CD14-positive monocyte (primary cell): ENCODE measurements around the gene MYH9. TPM values are rescaled to one million over a fixed set of nuclear protein-coding genes. Genes with fewer than 3 reads are reported as not detected.

Source experiments
- DNase-seq, 3 donors: peaks; one replicate each; pipeline ENCODE4 v3.0.0-alpha.2; 2011 to 2022
- H2AFZ ChIP-seq: 2 replicates; pipeline ENCODE4 v1.6.0; 2012; ENCODE audit warnings: mild to moderate bottlenecking, low read depth, low read length, inconsistent platforms; ENCODE audit not compliant: insufficient read depth, poor library complexity, severe bottlenecking
- H3K27ac ChIP-seq, 2 donors: 1 replicate in 1 of 2; 2 replicates in 1 of 2; pipeline ENCODE4 v1.5.1; 2012 to 2013; ENCODE audit warnings: low read length in 2 of 2, control low read depth in 1 of 2, inconsistent platforms in 1 of 2, low read depth in 1 of 2, mild to moderate bottlenecking in 1 of 2
- H3K27me3 ChIP-seq, 2 donors: one replicate each; pipeline versions ENCODE4 v1.6.0 to v1.6.1; 2011 to 2013; ENCODE audit warnings: low read length in 2 of 2; ENCODE audit not compliant: control insufficient read depth in 2 of 2, insufficient read depth in 2 of 2
- H3K36me3 ChIP-seq, 2 donors: replicated peaks in 1 of 2; 1 replicate in 1 of 2; 2 replicates in 1 of 2; pipeline versions ENCODE4 v1.5.1 to v1.6.1; 2012 to 2013; ENCODE audit warnings: low read length in 2 of 2, control low read depth in 1 of 2, inconsistent platforms in 1 of 2, mild to moderate bottlenecking in 1 of 2; ENCODE audit not compliant: insufficient read depth in 2 of 2, control insufficient read depth in 1 of 2
- H3K4me1 ChIP-seq, 2 donors: 1 replicate in 1 of 2; 2 replicates in 1 of 2; pipeline versions ENCODE4 v1.5.1 to v1.6.1; 2012 to 2013; ENCODE audit warnings: low read length in 2 of 2, control low read depth in 1 of 2, inconsistent platforms in 1 of 2, mild to moderate bottlenecking in 1 of 2, moderate library complexity in 1 of 2; ENCODE audit not compliant: insufficient read depth in 2 of 2, control insufficient read depth in 1 of 2
- H3K4me2 ChIP-seq: replicated peaks from 2 replicates; pipeline ENCODE3; 2012; ENCODE audit warnings: low read length, moderate library complexity, mild to moderate bottlenecking; ENCODE audit not compliant: poor library complexity, severe bottlenecking; ENCODE audit errors: extremely low read depth
- H3K4me3 ChIP-seq, 3 experiments: fragments of 200-600 bp in 1 of 3; sonication (generic) in 1 of 3; replicated peaks in 1 of 3; 1 replicate in 2 of 3; 2 replicates in 1 of 3; pipeline ENCODE4 v1.5.1; 2011 to 2013; ENCODE audit warnings: low read length in 3 of 3, mild to moderate bottlenecking in 3 of 3, control low read depth in 2 of 3, low read depth in 2 of 3, inconsistent platforms in 1 of 3, moderate library complexity in 1 of 3
- H3K79me2 ChIP-seq: 2 replicates; pipeline ENCODE4 v1.6.0; 2012; ENCODE audit warnings: mild to moderate bottlenecking, control low read depth, inconsistent platforms, low read length, moderate library complexity; ENCODE audit not compliant: insufficient read depth
- H3K9ac ChIP-seq: 2 replicates; pipeline ENCODE4 v1.6.0; 2017; ENCODE audit warnings: low read length, mild to moderate bottlenecking; ENCODE audit not compliant: insufficient read depth, poor library complexity, severe bottlenecking
- H3K9me3 ChIP-seq, 2 donors: replicated peaks in 1 of 2; 1 replicate in 1 of 2; 2 replicates in 1 of 2; pipeline versions ENCODE4 v1.5.1 to v1.6.1; 2012 to 2013; ENCODE audit warnings: low read length in 2 of 2, control low read depth in 1 of 2; ENCODE audit not compliant: control insufficient read depth in 1 of 2, insufficient read depth in 1 of 2
- H4K20me1 ChIP-seq: 2 replicates; pipeline ENCODE4 v1.6.0; 2012; ENCODE audit warnings: mild to moderate bottlenecking, low read length, control low read depth, moderate library complexity; ENCODE audit not compliant: insufficient read depth
- H3K27ac Mint-ChIP-seq, 7 donors: one replicate each; pipeline ENCODE4 v1.8.0; 2020; ENCODE audit warnings: mild to moderate bottlenecking in 7 of 7, mixed read lengths in 7 of 7, moderate library complexity in 6 of 7, inconsistent platforms in 2 of 7
- H3K27me3 Mint-ChIP-seq, 3 donors: one replicate each; pipeline ENCODE4 v1.8.0; 2021 to 2022; ENCODE audit warnings: low read depth in 3 of 3, mild to moderate bottlenecking in 3 of 3, mixed read lengths in 3 of 3, moderate library complexity in 3 of 3, inconsistent platforms in 1 of 3
- H3K36me3 Mint-ChIP-seq, 2 donors: one replicate each; pipeline ENCODE4 v1.8.0; 2020; ENCODE audit warnings: mixed read lengths in 2 of 2, inconsistent platforms in 1 of 2, mild to moderate bottlenecking in 1 of 2
- H3K4me1 Mint-ChIP-seq: one replicate; pipeline ENCODE4 v1.8.0; 2020; ENCODE audit warnings: mild to moderate bottlenecking, mixed read lengths
- H3K4me3 Mint-ChIP-seq, 2 donors: one replicate each; pipeline ENCODE4 v1.8.0; 2020; ENCODE audit warnings: mild to moderate bottlenecking in 2 of 2, mixed read lengths in 2 of 2, moderate library complexity in 1 of 2
- H3K9me3 Mint-ChIP-seq, 7 donors: one replicate each; pipeline ENCODE4 v1.8.0; 2020 to 2022; ENCODE audit warnings: mixed read lengths in 7 of 7, mild to moderate bottlenecking in 6 of 7, moderate library complexity in 6 of 7, inconsistent platforms in 2 of 7
- CTCF ChIP-seq: fragments of 200-600 bp; IDR thresholded peaks from one replicate; pipeline ENCODE4 v1.8.0; 2022; ENCODE audit warnings: antibody characterized with exemption, mild to moderate bottlenecking
- WGBS: methylation state at CpG from one replicate; pipeline ENCODE4 v1.1.5; 2013; ENCODE audit warnings: missing lambda C conversion rate; ENCODE audit not compliant: insufficient coverage; 5-methylcytosine and 5-hydroxymethylcytosine counted together
- intact Hi-C, 2 donors: fragments of 100-400 bp; cut with micrococcal nuclease; formaldehyde crosslinking; loops; one replicate each; pipeline versions ENCODE4 v1.15.0 to v1.15.1; 2023
- polyA plus RNA-seq, 3 donors: library from polyadenylated mRNA; depleted of rRNA in 1 of 3; unstranded in 2 of 3; stranded (reverse) in 1 of 3; fragments of 300-500 nt in 2 of 3; fragments of >200 nt in 1 of 3; fragmentation: Illumina TruSeq in 2 of 3; gene quantifications; 1 replicate in 2 of 3; 2 replicates in 1 of 3; pipeline ENCODE4 v1.2.3, GENCODE V29; 2012 to 2021

MYH9 gene
- polyA plus RNA-seq, 3 donors, result 35.6 to 163 (median 79.5) TPM

GRCh38 chr22:36323182-36323854 is 64.4 kb downstream of the MYH9 start:
- no peaks in the 10 kb centered on the region for H3K4me1 ChIP-seq
- WGBS, result 96% methylated on average over 8 of the region's 14 CpGs
- H3K36me3 Mint-ChIP-seq, result peaks cover 91 to 100% of the 10 kb centered on the region in 2 donors
- no peaks in the 10 kb centered on the region for H3K27me3 Mint-ChIP-seq
- H2AFZ ChIP-seq, result no peak overlapping the region
- H3K36me3 ChIP-seq, result peaks cover 96 to 100% of the 10 kb centered on the region in 2 donors
- H3K9me3 Mint-ChIP-seq, result no peaks in the 10 kb centered on the region
- H3K4me2 ChIP-seq, result no peak overlapping the region
- no peak overlapping the region for H3K9ac ChIP-seq
- peaks cover 90% of the 10 kb centered on the region for H3K79me2 ChIP-seq
- no peak overlapping the region for H3K4me3 ChIP-seq
- no peak for DNase-seq
- peaks cover 3% of the 10 kb centered on the region for H3K4me1 Mint-ChIP-seq
- intact Hi-C loops, result no loop called here
- H3K9me3 ChIP-seq, result no peaks in the 10 kb centered on the region
- H3K27ac ChIP-seq, result peak overlapping the region in 1 of 2 donors; percentile 40
- H4K20me1 ChIP-seq, result peaks cover 100% of the 10 kb centered on the region
- H3K27me3 ChIP-seq, result no peaks in the 10 kb centered on the region
- no peak overlapping the region for H3K4me3 Mint-ChIP-seq
- no peak for TF ChIP-seq CTCF
- peak overlapping the region in 4 of 7 donors; percentile 13 to 60 (median 55) for H3K27ac Mint-ChIP-seq

GRCh38 chr22:36322602-36322915 is 65.2 kb downstream of the MYH9 start:
- Histone ChIP-seq H4K20me1 (peaks cover 100% of the 10 kb centered on the region), H3K9ac (no peak overlapping the region), H3K79me2 (peaks cover 88% of the 10 kb centered on the region), H2AFZ (no peak overlapping the region), H3K4me3 (no peak overlapping the region), H3K27me3 (no peaks in the 10 kb centered on the region), H3K4me2 (no peak overlapping the region), H3K36me3 (peaks cover 96 to 100% of the 10 kb centered on the region in 2 donors), H3K4me1 (no peaks in the 10 kb centered on the region), H3K27ac (peak overlapping the region in 1 of 2 donors; percentile 40), H3K9me3 (no peaks in the 10 kb centered on the region)
- WGBS, result 98% methylated on average over 11 of the region's 11 CpGs
- Mint-ChIP-seq H3K4me1 (peaks cover 3% of the 10 kb centered on the region), H3K9me3 (no peaks in the 10 kb centered on the region), H3K27me3 (no peaks in the 10 kb centered on the region), H3K4me3 (no peak overlapping the region), H3K36me3 (peaks cover 91 to 100% of the 10 kb centered on the region in 2 donors), H3K27ac (no peak overlapping the region)
- intact Hi-C loops, result no loop called here
- no peak for DNase-seq
- no peak for TF ChIP-seq CTCF
